BJ (cell line): Measurements from ENCODE around the gene CD36. TPM values are rescaled to one million over a fixed set of nuclear protein-coding genes. Genes with fewer than 3 reads are reported as not detected.

Experiments used
- CTCF ChIA-PET: fragments of 350-600 bp; formaldehyde crosslinking; extraction: SDS; loops from one replicate; lab custom pipeline; 2021; ENCODE audit warnings: antibody characterized with exemption, inconsistent platforms; lab: Yijun Ruan, JAX
- POLR2A ChIA-PET: fragments of 300-600 bp; sonication (Branson Sonifier 250); formaldehyde crosslinking; extraction: SDS; loops from one replicate; lab custom pipeline; 2021; ENCODE audit warnings: antibody characterized with exemption; lab: Charles Lee
- DNase-seq: peaks from one replicate; pipeline ENCODE4 v3.0.0-alpha.2; 2011; ENCODE audit warnings: low read depth
- H3K27me3 ChIP-seq: 2 replicates; pipeline ENCODE4 v1.6.0; 2011; ENCODE audit warnings: low read length; ENCODE audit not compliant: control insufficient read depth, insufficient read depth
- H3K36me3 ChIP-seq: 2 replicates; pipeline ENCODE4 v1.5.1; 2011; ENCODE audit warnings: low read length; ENCODE audit not compliant: control insufficient read depth, insufficient read depth
- H3K4me3 ChIP-seq: 2 replicates; pipeline ENCODE4 v1.5.1; 2011; ENCODE audit warnings: low read depth, mild to moderate bottlenecking, control low read depth, low read length
- polyA plus RNA-seq: library from polyadenylated mRNA; depleted of rRNA; stranded (reverse); fragments of >200 nt; gene quantifications from 2 replicates; pipeline ENCODE4 v1.2.3, GENCODE V29; 2011
- TF ChIP-seq, protein P1 (sequence below): IDR thresholded peaks from 2 replicates; pipeline ENCODE4 v1.5.1; 2011; ENCODE audit warnings: low read depth, mild to moderate bottlenecking, control low read depth, inconsistent platforms, low read length, moderate library complexity; ENCODE audit not compliant: insufficient read depth

Gene CD36
- polyA plus RNA-seq, 1 experiment: 0.34 TPM

DNA sequence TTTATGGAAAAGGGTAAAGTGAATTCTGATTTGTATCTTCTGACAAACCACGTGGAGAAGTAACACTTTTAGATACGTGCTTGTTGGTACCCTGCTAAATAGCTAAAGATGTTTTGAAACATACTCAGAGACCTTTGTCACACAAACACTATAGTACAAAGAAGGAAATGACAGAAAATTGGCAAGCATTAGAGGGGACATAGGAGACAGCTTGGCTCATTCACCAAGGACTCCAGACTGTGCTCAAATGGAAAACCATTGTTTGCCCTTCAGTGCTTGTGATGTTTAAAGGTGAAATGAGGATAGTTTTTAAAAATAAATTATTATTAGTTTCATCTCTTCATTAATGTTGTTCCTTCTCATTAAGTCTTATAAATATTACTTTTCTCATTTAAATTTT, 34.0 kb upstream of the CD36 start:
- Histone ChIP-seq H3K36me3 (no peaks in the 10 kb centered on the region), H3K4me3 (no peak overlapping the region), H3K27me3 (no peaks in the 10 kb centered on the region)
- CTCF ChIA-PET: no interaction called here
- no peak for DNase-seq
- POLR2A ChIA-PET: no interaction called here
- TF ChIP-seq, protein P1, sequence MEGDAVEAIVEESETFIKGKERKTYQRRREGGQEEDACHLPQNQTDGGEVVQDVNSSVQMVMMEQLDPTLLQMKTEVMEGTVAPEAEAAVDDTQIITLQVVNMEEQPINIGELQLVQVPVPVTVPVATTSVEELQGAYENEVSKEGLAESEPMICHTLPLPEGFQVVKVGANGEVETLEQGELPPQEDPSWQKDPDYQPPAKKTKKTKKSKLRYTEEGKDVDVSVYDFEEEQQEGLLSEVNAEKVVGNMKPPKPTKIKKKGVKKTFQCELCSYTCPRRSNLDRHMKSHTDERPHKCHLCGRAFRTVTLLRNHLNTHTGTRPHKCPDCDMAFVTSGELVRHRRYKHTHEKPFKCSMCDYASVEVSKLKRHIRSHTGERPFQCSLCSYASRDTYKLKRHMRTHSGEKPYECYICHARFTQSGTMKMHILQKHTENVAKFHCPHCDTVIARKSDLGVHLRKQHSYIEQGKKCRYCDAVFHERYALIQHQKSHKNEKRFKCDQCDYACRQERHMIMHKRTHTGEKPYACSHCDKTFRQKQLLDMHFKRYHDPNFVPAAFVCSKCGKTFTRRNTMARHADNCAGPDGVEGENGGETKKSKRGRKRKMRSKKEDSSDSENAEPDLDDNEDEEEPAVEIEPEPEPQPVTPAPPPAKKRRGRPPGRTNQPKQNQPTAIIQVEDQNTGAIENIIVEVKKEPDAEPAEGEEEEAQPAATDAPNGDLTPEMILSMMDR: no peak

DNA sequence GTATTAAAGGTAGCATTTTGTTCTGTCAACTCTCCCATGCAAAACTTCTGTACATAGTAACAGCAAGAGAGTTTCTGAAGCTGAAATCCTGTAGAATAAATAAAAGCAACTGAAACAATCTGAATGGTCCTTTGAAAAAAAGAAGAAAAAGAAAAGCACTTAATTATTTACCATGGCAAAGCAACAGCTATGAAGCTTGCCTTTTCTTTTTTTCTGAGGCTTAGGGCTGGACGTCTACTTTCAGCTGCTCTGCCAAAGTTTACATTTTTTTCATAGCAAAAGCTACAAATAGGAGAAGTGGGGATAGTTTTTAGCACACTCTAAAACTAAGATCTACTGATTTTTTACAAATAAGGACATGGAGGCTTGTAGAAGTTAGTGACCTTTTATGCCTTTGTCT, 31.3 kb upstream of the CD36 start:
- CTCF ChIA-PET: interaction anchor here (1.1 to 1.6 kb wide), 2 partner anchors 9 kb away, joined by 3 to 5 read pairs; no protein-coding TSS in a partner anchor
- Histone ChIP-seq H3K27me3 (no peaks in the 10 kb centered on the region), H3K36me3 (no peaks in the 10 kb centered on the region), H3K4me3 (no peak overlapping the region)
- POLR2A ChIA-PET: interaction anchor here (0.6 kb wide), 1 partner anchor 15 kb away, joined by 3 read pairs; no protein-coding TSS in a partner anchor
- TF ChIP-seq, protein P1: no peak
- no peak for DNase-seq

GRCh38 chr7:80608336-80608735, 30.1 kb upstream of the CD36 start:
- ChIA-PET POLR2A (no interaction called here), CTCF (no interaction called here)
- Histone ChIP-seq H3K4me3 (no peak overlapping the region), H3K27me3 (no peaks in the 10 kb centered on the region), H3K36me3 (no peaks in the 10 kb centered on the region)
- no peak for DNase-seq
- TF ChIP-seq, protein P1: no peak

DNA sequence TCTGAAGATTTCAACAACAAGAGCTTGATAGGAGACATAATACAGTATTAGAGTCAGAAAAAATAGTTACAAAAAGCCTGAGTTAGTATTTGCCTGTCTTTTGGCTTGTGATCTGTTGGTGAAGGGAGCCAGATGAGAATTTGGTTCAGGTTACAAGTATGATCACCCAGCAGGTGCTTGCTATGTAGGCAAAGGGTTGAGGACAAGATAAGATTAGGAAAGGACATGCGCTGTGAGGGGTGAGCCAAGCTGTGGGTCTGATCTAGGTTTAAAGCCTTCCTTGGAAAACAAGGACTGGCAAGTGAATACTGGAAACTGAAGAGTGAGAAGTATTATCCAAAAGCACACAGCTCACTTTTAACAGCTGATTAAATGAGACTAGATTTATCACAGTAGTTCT, 28.7 kb upstream of the CD36 start:
- DNase-seq: no peak
- POLR2A ChIA-PET: no interaction called here
- no peaks in the 10 kb centered on the region for H3K27me3 ChIP-seq
- CTCF ChIA-PET: no interaction called here
- H3K36me3 ChIP-seq: no peaks in the 10 kb centered on the region
- TF ChIP-seq, protein P1: no peak
- no peak overlapping the region for H3K4me3 ChIP-seq

- TF ChIP-seq, protein P1: no peak
- ChIA-PET POLR2A (no interaction called here), CTCF (no interaction called here)
- DNase-seq: no peak
- Histone ChIP-seq H3K4me3 (no peak overlapping the region), H3K27me3 (no peaks in the 10 kb centered on the region), H3K36me3 (no peaks in the 10 kb centered on the region)
Measured at GRCh38 chr7:80611353-80611752, 27.1 kb upstream of the CD36 start.
